Prostate gland (tissue), 2 donors: ENCODE results near the gene NISCH.

Experiments
- CTCF ChIP-seq, 4 experiments: fragments of 200-600 bp in 2 of 4; fragments of 450-650 bp in 2 of 4; sonication (generic) in 2 of 4; IDR thresholded peaks; 1 replicate in 3 of 4; 2 replicates in 1 of 4; pipeline ENCODE4 v1.5.1; 2016 to 2019; ENCODE audit warnings: antibody characterized with exemption in 4 of 4, mild to moderate bottlenecking in 2 of 4, moderate library complexity in 2 of 4
- POLR2A ChIP-seq: fragments of 450-650 bp; IDR thresholded peaks from one replicate; pipeline ENCODE4 v1.6.1; 2016; ENCODE audit warnings: antibody characterized with exemption, mild to moderate bottlenecking
- POLR2AphosphoS5 ChIP-seq: sonication (generic); formaldehyde crosslinking; IDR thresholded peaks from one replicate; pipeline ENCODE4 v1.6.1; 2017; ENCODE audit warnings: antibody characterized with exemption

DNA sequence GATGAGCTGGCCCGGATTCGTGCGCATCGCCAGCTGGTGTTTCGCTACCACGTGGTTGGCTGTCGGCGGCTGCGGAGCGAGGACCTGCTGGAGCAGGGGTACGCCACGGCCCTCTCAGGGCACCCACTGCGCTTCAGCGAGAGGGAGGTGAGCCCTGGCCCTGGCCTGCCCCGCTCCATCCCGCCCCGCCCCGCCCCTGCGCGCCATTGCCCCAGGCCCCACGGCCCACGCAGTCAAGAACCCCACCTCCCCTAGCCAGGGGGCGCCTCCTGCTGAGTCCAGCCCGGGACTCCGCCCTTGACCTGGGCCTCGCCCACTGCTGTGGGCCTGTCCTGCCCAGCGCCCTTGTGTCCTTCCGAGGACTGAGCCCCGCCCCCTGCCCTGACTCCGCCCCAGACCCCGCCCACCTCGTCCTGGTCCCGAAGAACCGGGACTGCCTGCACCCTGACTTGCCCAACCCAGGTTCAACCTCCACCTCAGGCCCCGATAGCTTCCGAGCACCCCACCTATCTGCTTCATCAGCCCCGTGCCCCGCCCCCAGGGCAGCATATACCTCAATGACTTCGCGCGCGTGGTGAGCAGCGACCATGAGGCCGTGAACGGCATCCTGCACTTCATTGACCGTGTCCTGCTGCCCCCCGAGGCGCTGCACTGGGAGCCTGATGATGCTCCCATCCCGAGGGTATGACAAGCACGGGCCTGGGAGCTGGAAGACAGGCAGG lies 63.5 kb downstream of the NISCH start:
- no peak for TF ChIP-seq CTCF (IDR thresholded peaks at IDR 0.05)
- TF ChIP-seq POLR2A = no peak
- TF ChIP-seq POLR2AphosphoS5 = no peak
